ENCODE data around the gene BEND7.
"Not testable (repeated sequence)": the region's sequence is repeated elsewhere in the genome, so short reads cannot be mapped to it uniquely, and the experiment has no call there.

BEND7 gene
- 0 to 1.4 (median 0.06) reads per million in 4 experiments for total RNA-seq

- no peak for DNase-seq
Measured at GRCh38 chr10:13528875-13529713, at the start of gene BEND7. TSS of gene BEND7 (minus strand) at chr10:13529014. CDS start at chr10:13528533, 481 bp downstream.

- DNase-seq = no peak
Measured at GRCh38 chr10:13573960-13574359, 45.1 kb upstream of the BEND7 start.

GRCh38 chr10:13571541-13571940, 42.7 kb upstream of the BEND7 start:
- no peak for DNase-seq

GRCh38 chr10:13567030-13567429, 38.2 kb upstream of the BEND7 start:
- DNase-seq = no peak

- DNase-seq = no peak
Measured at GRCh38 chr10:13564576-13564975, 35.8 kb upstream of the BEND7 start.

GRCh38 chr10:13563481-13564445, 34.9 kb upstream of the BEND7 start:
- no peak for DNase-seq

- no peak for DNase-seq
Measured at GRCh38 chr10:13560597-13560996, 31.8 kb upstream of the BEND7 start.

- DNase-seq = no peak
Measured at GRCh38 chr10:13559124-13559700, 30.4 kb upstream of the BEND7 start.

GRCh38 chr10:13555884-13556510, 27.2 kb upstream of the BEND7 start:
- DNase-seq = no peak

GRCh38 chr10:13550802-13551201, 22.0 kb upstream of the BEND7 start:
- DNase-seq = no peak

- no peak for DNase-seq
Measured at GRCh38 chr10:13542533-13542932, 13.7 kb upstream of the BEND7 start.

GRCh38 chr10:13537985-13538384, 9.2 kb upstream of the BEND7 start:
- DNase-seq = not testable (repeated sequence)

GRCh38 chr10:13536674-13537366, 8.0 kb upstream of the BEND7 start:
- no peak for DNase-seq

GRCh38 chr10:13535346-13535745, 6.5 kb upstream of the BEND7 start:
- no peak for DNase-seq

- DNase-seq = no peak
Measured at GRCh38 chr10:13529714-13529973, 830 bp upstream of the BEND7 start.

GRCh38 chr10:13528123-13528874, 515 bp downstream of the BEND7 start:
- DNase-seq = no peak

- no peak for DNase-seq
Measured at GRCh38 chr10:13527864-13528122, 1.0 kb downstream of the BEND7 start.

- DNase-seq = no peak
Measured at GRCh38 chr10:13526948-13527863, 1.6 kb downstream of the BEND7 start.

GRCh38 chr10:13525663-13526062, 3.2 kb downstream of the BEND7 start:
- no peak for DNase-seq

- DNase-seq = no peak
Measured at GRCh38 chr10:13521026-13521425, 7.8 kb downstream of the BEND7 start.

- no peak for DNase-seq
Measured at GRCh38 chr10:13520194-13520593, 8.6 kb downstream of the BEND7 start.

Data from effector CD8-positive, alpha-beta T cell (primary cell).